Activated CD4-positive, alpha-beta T cell treated with anti-CD3 and anti-CD28 coated beads, Interleukin-2, amount 50 U/mL, for 48 hours (primary cell): ENCODE measurements around the gene TMEM150C.
"Not testable (repeated sequence)": the region's sequence is repeated elsewhere in the genome, so short reads cannot be mapped to it uniquely, and the experiment has no call there.

Experiments used
- DNase-seq, 2 experiments: peaks; one replicate each; pipeline ENCODE4 v3.0.0-alpha.2; 2020

TMEM150C gene

GRCh38 chr4:82567444-82567843 is 5.7 kb upstream of the TMEM150C start:
- DNase-seq = no peak

- DNase-seq = no peak
Observed at GRCh38 chr4:82562564-82562854, 721 bp upstream of the TMEM150C start.

- DNase-seq = no peak
Observed at GRCh38 chr4:82560853-82561785, 669 bp downstream of the TMEM150C start.

DNA sequence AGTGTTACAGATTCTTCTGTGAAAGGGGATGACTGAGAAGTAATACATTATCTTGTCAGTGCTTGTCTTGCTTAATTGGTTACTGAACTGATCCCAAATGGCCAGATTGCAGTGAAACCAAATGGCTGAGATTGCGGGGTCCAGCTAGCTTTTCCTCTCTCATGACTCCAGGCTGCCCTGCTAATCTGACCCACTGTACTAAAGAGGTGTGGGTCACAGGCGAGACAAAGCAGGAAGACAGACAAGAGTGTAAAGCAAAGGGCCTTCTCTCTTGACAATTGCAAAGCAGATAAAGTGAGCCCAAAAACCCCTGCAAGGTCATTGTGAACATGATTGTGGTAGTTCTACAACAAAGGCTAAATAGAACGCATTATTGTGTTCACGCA is 2.1 kb downstream of the TMEM150C start:
- DNase-seq = no peak

DNA sequence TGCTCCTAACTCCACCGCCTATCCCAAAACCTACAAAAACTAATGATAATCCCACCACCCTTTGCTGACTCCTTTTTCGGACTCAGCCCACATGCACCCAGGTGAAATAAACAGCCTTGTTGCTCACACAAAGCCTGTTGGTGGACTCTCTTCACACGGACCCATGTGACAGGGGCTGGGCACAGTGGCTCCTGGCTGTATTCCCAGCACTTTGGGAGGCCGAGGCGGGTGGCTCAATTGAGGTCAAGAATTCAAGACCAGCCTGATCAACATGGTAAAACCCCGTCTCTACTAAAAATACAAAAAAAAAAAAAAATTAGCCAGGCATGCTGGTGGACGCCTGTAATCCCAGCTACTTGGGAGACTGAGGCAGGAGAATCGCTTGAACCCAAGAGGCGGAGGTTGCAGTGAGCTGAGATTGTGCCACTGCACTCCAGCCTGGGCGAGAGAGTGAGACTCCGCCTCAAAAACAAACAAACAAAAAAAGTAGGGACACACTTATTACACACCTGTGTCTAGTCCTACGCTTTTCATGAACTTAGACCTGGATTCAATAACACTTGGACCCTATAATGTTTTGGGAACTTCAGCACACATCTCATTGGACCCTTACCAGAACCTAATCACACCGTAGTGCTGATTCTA is 2.6 kb downstream of the TMEM150C start:
- DNase-seq = not testable (repeated sequence)

DNA sequence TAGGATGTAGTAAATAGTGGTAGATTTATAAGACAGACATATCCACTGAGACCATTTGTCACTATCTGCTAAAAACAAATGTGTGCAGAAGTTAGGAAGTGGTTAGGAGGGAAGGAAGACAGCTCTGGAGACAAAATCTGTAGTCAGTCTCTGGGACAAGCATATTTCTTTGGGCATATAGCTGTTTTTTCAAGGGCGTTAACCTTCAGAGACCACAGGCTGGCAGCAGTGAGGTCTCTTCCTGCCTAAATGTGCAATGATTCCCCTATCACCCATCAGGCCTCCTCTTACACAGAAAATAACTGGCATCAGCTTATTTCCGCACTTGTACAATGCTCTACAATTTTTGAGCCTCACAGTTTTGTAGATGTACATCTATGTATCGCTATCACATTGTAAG is 6.5 kb downstream of the TMEM150C start:
- no peak for DNase-seq

DNA sequence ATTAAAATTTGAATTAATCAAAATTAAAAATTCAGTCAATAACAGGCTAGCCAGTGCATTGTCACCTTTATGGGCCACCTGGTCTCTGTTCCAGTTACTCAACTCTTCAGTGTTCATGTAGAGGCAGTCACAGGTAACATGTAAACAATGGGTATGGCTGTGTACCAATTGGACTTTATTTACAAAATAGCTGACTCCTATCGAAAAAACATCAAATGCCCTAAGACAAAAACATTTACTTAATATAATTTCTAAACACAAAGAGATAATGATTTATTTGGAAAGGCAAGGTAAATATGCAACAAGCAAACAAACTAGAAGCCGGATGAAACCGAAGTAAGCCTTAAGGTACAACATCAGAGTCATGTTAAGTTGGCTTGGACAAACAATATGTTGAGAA is 8.8 kb downstream of the TMEM150C start:
- no peak for DNase-seq

DNA sequence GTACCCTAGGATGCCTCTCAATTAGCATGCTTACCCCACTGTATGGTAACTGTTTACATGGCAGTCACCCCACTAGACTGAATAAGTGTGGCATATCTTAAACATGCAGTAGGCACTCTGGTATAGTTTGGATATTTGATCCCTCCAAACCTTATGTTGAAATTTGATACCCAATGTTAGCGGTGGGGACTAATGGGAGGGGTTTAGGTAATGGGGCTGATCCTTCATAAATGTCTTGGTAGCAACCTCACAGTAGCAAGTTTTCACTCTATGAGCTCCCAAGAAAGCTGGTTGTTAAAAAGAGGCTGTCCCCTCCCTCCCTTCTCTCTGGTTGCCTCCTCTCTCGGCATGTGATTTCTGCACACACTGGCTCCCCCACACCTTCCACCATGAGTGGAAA is 10.1 kb downstream of the TMEM150C start:
- DNase-seq = no peak

- DNase-seq = not testable (repeated sequence)
Observed at GRCh38 chr4:82547850-82548249, 13.9 kb downstream of the TMEM150C start.

- DNase-seq = no peak
Observed at GRCh38 chr4:82543131-82543530, 18.7 kb downstream of the TMEM150C start.

DNA sequence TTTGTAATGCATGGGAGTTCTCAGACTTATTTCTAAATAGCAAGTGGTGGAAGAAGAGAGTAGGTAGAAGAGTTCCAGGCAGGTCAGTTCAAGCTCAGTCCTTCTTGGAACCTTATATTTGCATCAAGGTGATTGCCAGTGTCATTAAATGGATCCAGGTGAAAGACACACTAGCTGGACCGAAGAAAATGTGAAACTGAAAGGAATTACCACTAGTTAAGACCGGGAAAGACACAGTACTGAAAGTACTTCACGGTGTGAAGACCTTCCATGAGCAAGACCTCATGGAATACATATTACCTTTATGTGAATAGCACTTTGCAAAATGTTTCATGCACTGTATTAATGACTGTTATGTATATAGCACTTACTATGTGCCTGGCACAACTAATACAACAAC is 19.1 kb downstream of the TMEM150C start:
- no peak for DNase-seq

DNA sequence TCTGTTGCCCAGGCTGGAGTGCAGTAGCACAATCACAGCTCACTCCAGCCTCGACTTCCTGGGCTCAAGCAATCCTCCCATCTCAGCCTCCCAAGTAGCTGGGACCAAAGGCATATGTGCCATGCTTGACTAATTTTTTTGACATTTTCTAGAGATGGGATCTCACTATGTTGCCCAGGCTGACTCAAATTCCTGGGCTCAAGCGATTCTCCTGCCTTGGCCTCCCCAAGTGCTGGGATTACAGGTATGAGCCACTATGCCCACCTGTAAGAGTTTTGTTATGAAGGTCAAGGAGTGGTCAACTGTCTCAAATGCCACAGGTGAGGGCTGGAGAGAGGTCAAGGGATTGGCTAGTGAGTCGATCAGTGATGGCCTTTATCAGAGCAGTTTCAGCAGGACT is 32.5 kb downstream of the TMEM150C start:
- DNase-seq = no peak

- DNase-seq = no peak
Observed at GRCh38 chr4:82528868-82529267, 32.9 kb downstream of the TMEM150C start.

DNA sequence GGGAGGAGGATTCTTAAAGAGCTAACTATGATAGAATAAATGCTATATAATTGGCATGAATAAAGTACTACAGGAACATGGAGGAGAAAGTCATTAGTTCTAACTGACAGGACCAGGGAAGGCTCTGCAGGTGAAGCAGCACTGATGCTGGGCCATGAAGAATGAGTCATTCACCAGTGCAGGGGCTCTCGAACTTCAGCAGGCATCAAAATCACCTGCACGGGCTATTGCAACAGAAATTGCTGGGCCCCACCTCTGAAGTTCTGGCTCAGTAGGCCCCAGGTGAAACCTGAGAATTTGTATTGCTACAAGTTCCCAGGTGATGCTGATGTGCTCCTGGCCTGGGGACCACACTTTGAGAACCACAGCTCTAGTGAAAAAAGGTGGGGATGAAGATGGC is 33.7 kb downstream of the TMEM150C start:
- DNase-seq = no peak

DNA sequence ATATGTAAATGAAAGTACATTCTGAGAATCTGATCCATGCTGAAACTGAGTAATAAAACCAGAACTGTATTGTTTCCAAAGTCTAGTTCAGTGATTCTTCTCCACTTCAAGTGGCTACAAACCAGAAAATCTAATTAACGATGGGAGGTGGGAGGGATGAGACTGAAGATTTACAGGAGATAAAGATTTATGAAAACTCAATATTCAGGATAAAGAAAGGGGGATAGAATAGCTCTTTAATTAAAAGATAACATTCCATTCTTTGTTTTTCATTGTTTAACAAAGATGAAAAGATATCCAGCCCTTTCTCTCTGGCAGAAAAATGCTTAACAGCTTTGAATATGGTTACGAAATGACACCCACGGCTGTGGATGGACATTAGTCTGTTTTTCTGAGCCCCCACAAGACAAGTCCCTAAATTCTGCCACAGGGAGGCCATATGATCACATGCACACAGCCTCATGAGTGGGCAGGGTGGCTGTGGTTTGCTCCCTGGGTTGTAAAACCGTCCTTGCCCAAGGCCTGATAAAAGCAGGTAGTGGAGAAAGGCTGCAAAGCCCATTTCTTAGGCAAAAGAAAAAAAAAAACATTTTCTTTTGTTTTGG is 36.4 kb downstream of the TMEM150C start:
- DNase-seq = no peak

GRCh38 chr4:82524570-82525152 is 37.1 kb downstream of the TMEM150C start:
- no peak for DNase-seq

GRCh38 chr4:82523179-82523578 is 38.6 kb downstream of the TMEM150C start:
- DNase-seq = no peak

DNA sequence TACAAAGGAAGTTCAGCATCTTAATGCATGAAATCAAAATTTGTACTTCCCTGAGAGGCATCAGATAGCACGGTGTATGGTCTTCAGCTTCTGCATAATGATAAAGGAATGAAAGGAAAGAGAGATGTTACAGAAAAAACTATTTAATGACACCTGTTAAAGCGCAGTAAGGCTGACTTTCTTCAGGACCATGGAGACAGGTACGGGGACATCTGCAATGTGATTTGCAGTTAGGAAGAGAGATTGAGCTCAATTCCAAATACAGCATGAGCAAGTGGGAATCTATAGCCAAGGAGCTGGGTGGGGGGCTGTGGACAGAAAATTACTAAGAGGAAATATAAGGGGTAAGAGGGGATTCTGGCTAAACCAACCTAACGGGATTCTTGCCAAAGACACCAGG is 39.3 kb downstream of the TMEM150C start:
- DNase-seq = no peak

GRCh38 chr4:82521283-82521682 is 40.5 kb downstream of the TMEM150C start:
- DNase-seq = no peak

- DNase-seq = no peak
Observed at GRCh38 chr4:82519776-82520175, 42.0 kb downstream of the TMEM150C start.

- no peak for DNase-seq
Observed at GRCh38 chr4:82519072-82519471, 42.7 kb downstream of the TMEM150C start.

GRCh38 chr4:82517043-82517442 is 44.7 kb downstream of the TMEM150C start:
- DNase-seq = no peak

- no peak for DNase-seq
Observed at GRCh38 chr4:82515705-82516104, 46.1 kb downstream of the TMEM150C start.

GRCh38 chr4:82513382-82513781 is 48.4 kb downstream of the TMEM150C start:
- DNase-seq = no peak
